Tibial nerve (tissue), 3 donors: ENCODE results near the gene LRFN3.

Experiments used
- CTCF ChIP-seq, 5 experiments: fragments of 200-600 bp in 3 of 5; fragments of 450-650 bp in 2 of 5; sonication (generic) in 3 of 5; IDR thresholded peaks; one replicate each; pipeline ENCODE4 v1.5.1; 2016 to 2019; ENCODE audit warnings: antibody characterized with exemption in 5 of 5, mild to moderate bottlenecking in 3 of 5, moderate library complexity in 2 of 5
- POLR2A ChIP-seq, 2 donors: fragments of 450-650 bp; IDR thresholded peaks; one replicate each; pipeline ENCODE4 v1.6.1; 2017; ENCODE audit warnings: antibody characterized with exemption in 2 of 2, mild to moderate bottlenecking in 2 of 2, moderate library complexity in 2 of 2

GRCh38 chr19:35992907-35993765 lies 57.0 kb downstream of the LRFN3 start:
- TF ChIP-seq CTCF (IDR thresholded peaks at IDR 0.05) (no peak), POLR2A (IDR thresholded peaks at IDR 0.05) (no peak)
